IPS-18a (cell line): ENCODE measurements around the gene YIF1A.
A peak's percentile ranks its signal among the peaks of the same experiment; 100 is the strongest.

Source experiments
- H3K27ac ChIP-seq: one replicate; pipeline ENCODE4 v1.5.1; 2013; ENCODE audit warnings: low read length
- H3K27me3 ChIP-seq: one replicate; pipeline ENCODE4 v1.6.1; 2013; ENCODE audit warnings: mild to moderate bottlenecking, low read length; ENCODE audit not compliant: control insufficient read depth, insufficient read depth
- H3K36me3 ChIP-seq: one replicate; pipeline ENCODE4 v1.6.1; 2013; ENCODE audit warnings: low read depth, low read length; ENCODE audit not compliant: control insufficient read depth
- H3K4me1 ChIP-seq: one replicate; pipeline ENCODE4 v1.6.1; 2013; ENCODE audit warnings: low read depth, low read length; ENCODE audit not compliant: control insufficient read depth
- H3K4me3 ChIP-seq: one replicate; pipeline ENCODE4 v1.5.1; 2013; ENCODE audit warnings: low read length
- H3K9ac ChIP-seq: one replicate; pipeline ENCODE4 v1.6.1; 2013; ENCODE audit warnings: mild to moderate bottlenecking, low read length, moderate library complexity
- H3K9me3 ChIP-seq: one replicate; pipeline ENCODE4 v1.6.1; 2013; ENCODE audit warnings: low read depth, low read length; ENCODE audit not compliant: control insufficient read depth

Gene YIF1A

GRCh38 chr11:66299186-66299585, 10.2 kb upstream of the YIF1A start:
- no peaks in the 10 kb centered on the region for H3K27me3 ChIP-seq
- H3K36me3 ChIP-seq: no peaks in the 10 kb centered on the region

DNA sequence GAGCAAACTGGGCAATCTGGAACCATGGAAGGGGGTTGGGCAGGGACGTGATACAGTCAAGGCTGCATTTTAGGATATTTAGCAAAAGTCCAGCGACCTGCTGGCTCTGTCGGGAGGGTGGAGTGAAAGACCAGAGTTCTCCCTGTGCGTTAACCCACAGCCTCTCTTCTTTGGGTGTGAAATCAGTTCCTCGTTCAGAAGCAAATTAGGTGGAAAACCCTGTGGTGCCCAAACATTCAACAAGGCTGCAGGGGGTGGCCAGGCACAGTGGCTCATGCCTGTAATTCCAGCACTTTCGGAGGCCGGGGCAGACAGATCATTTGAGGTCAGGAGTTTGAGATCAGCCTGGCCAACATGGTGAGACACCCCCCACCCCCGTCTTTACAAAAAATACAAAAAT, 8.7 kb upstream of the YIF1A start:
- H3K9me3 ChIP-seq: no peaks in the 10 kb centered on the region
- H3K27me3 ChIP-seq: peaks cover 8% of the 10 kb centered on the region

More at GRCh38 chr11:66299186-66299585, 10.2 kb upstream of the YIF1A start:
- Histone ChIP-seq H3K4me1 (peaks cover 2% of the 10 kb centered on the region), H3K27ac (no peak overlapping the region), H3K9ac (no peak overlapping the region), H3K9me3 (no peaks in the 10 kb centered on the region), H3K4me3 (no peak overlapping the region)

DNA sequence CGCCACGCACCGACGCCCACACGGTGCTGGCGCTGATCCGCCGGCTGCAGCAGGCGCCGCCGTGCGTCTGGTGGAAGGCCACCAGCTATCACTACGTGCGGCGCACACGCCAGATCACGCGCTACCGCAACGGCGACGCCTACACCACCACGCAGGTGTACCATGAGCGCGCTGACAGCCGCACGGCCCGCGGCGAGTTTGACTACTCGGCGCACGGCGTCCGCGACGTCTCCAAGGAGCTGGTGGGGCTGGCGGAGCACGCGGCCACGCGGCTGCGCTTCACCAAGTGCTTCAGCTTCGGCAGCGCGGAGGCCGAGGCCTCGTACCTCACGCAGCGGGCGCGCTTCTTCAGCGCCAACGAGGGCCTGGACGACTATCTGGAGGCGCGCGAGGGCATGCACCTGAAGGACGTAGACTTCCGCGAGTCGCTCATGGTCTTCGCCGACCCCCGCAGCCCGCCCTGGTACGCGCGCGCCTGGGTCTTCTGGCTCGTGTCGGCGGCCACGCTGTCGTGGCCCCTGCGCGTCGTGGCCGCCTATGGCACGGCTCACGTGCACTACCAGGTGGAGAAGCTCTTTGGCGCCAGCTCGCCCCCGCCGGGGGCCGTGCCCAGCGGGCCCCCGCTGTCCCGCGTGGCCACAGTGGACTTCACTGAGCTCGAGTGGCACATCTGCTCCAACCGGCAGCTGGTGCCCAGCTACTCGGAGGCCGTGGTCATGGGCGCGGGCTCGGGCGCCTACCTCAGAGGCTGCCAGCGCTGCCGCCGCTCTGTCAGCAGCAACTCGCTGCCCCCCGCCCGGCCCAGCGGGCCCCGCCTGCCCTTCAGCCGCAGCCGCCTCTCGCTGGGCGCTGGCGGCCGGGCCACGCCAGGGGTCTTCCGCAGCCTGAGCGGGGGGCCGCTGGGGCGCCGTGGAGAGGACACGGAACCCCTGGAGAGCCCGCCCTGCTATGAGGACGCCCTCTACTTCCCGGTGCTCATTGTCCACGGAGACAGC, 6.0 kb upstream of the YIF1A start:
- Histone ChIP-seq H3K27me3 (peaks cover 32% of the 10 kb centered on the region), H3K4me3 (no peak overlapping the region), H3K36me3 (no peaks in the 10 kb centered on the region), H3K4me1 (peaks cover 6% of the 10 kb centered on the region), H3K9me3 (no peaks in the 10 kb centered on the region), H3K27ac (no peak overlapping the region), H3K9ac (no peak overlapping the region)

More for the DNA sequence above, 8.7 kb upstream of the YIF1A start:
- Histone ChIP-seq H3K27ac (no peak overlapping the region), H3K36me3 (no peaks in the 10 kb centered on the region), H3K9ac (no peak overlapping the region), H3K4me3 (no peak overlapping the region), H3K4me1 (peaks cover 2% of the 10 kb centered on the region)

DNA sequence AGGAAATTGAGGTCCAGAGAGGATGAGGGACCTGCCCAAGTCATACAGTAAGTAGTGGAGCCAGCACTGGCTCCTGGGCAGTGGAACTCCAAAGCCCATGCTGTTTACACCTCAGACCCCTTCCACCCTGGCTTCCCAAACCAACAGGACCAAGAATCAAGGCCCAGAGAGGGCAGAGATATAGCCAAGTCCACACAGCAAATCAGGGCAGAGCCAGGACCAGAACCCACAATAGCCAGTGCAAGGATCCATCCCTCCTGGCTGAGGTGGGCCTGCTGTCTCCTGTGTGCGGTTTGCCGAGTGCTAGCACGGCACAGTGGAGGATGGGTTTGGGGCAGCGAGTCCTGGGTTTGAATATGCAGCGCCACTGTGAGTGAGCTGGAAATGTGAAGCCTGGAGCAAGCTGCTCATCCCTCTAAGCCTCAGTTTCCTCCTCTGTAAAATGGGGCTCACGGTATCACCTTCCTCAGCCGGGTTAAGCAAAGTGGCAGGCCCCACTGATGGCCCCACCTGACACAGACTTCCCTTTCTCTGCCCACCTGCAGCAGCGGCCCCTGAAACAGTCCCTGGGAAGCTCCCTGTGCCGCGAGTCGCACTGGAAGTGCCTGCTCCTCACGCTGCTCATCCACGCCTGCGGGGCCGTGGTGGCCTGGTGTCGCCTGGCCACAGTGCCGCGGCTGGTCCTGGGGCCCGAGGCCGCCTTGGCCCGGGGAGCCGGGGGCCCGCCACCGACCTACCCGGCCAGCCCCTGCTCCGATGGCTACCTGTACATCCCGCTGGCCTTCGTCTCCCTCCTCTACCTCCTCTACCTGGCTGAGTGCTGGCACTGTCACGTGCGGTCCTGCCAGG, 5.1 kb upstream of the YIF1A start:
- Histone ChIP-seq H3K9me3 (no peaks in the 10 kb centered on the region), H3K9ac (no peak overlapping the region), H3K27me3 (peaks cover 34% of the 10 kb centered on the region), H3K4me3 (no peak overlapping the region), H3K27ac (no peak overlapping the region), H3K4me1 (peaks cover 9% of the 10 kb centered on the region), H3K36me3 (no peaks in the 10 kb centered on the region)

- H3K36me3 ChIP-seq: no peaks in the 10 kb centered on the region
- H3K9ac ChIP-seq: no peak overlapping the region
- peaks cover 9% of the 10 kb centered on the region for H3K4me1 ChIP-seq
- H3K9me3 ChIP-seq: no peaks in the 10 kb centered on the region
- H3K27ac ChIP-seq: no peak overlapping the region
- H3K27me3 ChIP-seq: peaks cover 34% of the 10 kb centered on the region
- H3K4me3 ChIP-seq: no peak overlapping the region
These were observed 4.4 kb upstream of the YIF1A start for GRCh38 chr11:66293352-66293751.

DNA sequence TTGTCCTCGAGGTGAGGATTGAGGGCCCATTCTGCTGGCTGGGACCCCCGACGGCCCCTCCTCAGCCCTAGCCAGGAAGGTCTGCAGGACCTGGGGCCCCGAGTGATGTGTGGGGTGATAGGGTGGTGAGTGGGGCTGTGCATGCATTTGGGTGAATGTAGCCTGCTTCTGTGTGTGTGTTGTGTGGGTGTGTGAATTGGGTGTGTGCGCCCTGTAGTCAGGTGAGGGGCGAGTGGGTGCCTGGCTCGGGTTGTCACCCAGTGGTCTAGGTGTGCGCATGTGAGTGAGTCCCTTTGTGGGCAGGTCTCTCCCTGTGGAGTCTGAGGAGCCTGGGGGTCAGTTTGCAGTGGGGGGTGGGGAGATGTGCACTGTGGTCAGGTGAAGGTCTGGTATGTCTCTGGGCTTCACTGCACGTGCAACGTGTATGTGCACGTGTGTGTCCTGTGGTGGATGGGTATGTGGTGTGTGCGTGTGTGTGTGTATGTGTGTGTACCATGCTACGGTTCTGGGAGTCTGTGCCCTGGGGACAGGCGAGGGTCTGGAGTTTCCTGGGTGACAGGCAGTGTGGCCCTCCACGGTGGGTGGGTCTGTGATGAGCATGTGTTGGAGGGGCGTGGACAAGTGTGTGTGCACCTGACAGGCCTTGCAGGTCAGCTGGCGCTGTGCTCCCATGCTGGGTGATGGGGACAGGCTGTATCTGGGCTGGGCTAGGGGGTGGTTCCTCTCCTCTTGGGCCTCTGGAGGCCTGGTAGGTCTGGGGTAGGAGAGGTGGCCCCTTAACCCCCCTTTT, 3.8 kb upstream of the YIF1A start:
- Histone ChIP-seq H3K27me3 (peaks cover 34% of the 10 kb centered on the region), H3K27ac (no peak overlapping the region), H3K9me3 (no peaks in the 10 kb centered on the region), H3K36me3 (no peaks in the 10 kb centered on the region), H3K4me1 (peaks cover 9% of the 10 kb centered on the region), H3K9ac (no peak overlapping the region), H3K4me3 (peak overlapping the region; percentile 44)

GRCh38 chr11:66291706-66292542, 3.0 kb upstream of the YIF1A start, which contains the start of gene TMEM151A:
Gene TMEM151A, plus strand, starts transcription at chr11:66291894. Its CDS starts 120 bp downstream, at chr11:66292014.
- Histone ChIP-seq H3K9me3 (no peaks in the 10 kb centered on the region), H3K36me3 (no peaks in the 10 kb centered on the region), H3K4me3 (peak within 1 kb of the TSS; percentile 44), H3K27me3 (peaks cover 34% of the 10 kb centered on the region), H3K27ac (no peak within 1 kb of the TSS), H3K4me1 (peaks cover 7% of the 10 kb centered on the region), H3K9ac (no peak within 1 kb of the TSS)

GRCh38 chr11:66291303-66291705, 2.4 kb upstream of the YIF1A start:
- Histone ChIP-seq H3K36me3 (no peaks in the 10 kb centered on the region), H3K27me3 (peaks cover 34% of the 10 kb centered on the region), H3K9ac (no peak overlapping the region), H3K27ac (no peak overlapping the region), H3K4me3 (peak overlapping the region; percentile 24), H3K9me3 (no peaks in the 10 kb centered on the region), H3K4me1 (peaks cover 7% of the 10 kb centered on the region)

- no peaks in the 10 kb centered on the region for H3K36me3 ChIP-seq
- no peaks in the 10 kb centered on the region for H3K9me3 ChIP-seq
- H3K27ac ChIP-seq: no peak overlapping the region
- no peak overlapping the region for H3K9ac ChIP-seq
- H3K4me3 ChIP-seq: no peak overlapping the region
- H3K27me3 ChIP-seq: peaks cover 34% of the 10 kb centered on the region
- peaks cover 7% of the 10 kb centered on the region for H3K4me1 ChIP-seq
These were observed 1.3 kb upstream of the YIF1A start for GRCh38 chr11:66290330-66290621.

DNA sequence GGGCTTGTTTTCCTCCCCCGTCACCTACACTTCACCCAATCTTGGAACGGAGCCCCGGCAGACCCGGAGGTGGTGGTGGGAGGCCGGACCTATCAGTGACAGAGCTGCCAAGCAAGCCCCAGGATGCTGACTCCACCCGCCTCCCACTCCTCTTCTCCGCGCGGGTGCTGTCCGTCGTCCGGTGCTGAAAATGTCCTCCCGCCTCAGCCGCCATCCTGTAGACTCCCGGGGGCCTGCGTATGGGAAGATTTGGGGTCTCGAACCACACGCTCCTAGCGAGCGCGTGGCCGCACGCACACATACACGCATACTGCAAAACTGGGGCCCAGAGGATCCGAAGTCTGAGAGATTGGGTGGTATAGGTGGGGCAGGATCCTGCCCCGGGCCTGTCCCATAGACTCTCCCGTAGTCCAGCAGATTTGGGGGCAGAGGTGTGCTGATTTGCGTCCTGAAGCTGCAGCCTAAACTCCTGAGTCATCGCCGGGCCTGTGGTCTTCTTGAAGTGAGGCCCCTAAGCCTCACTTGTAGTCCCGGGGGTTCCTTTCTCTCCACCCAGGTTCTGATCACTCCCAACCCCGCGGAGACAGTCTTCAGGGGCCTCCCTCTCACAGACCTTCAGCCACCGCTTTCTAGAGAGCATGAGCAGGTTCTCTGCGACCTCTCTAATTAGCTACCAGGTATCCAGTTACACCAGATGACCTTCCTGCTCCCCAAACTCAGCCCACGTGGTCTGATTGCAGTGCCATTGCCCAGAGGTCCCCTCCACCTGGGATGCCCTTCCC, 796 bp upstream of the YIF1A start:
- Histone ChIP-seq H3K36me3 (no peaks in the 10 kb centered on the region), H3K27me3 (peaks cover 34% of the 10 kb centered on the region), H3K4me1 (peaks cover 7% of the 10 kb centered on the region), H3K9ac (no peak overlapping the region), H3K9me3 (no peaks in the 10 kb centered on the region), H3K27ac (no peak overlapping the region), H3K4me3 (peak overlapping the region; percentile 76)
